HFF-Myc (cell line): ENCODE results near the gene NAA50.

ENCODE experiments used
- DNase-seq: peaks from one replicate; pipeline ENCODE4 v3.0.0-alpha.2; 2011; ENCODE audit warnings: low read depth; ENCODE audit errors: extremely low read depth
- H3K4me3 ChIP-seq: replicated peaks from 2 replicates; pipeline ENCODE4 v1.5.1; 2011; ENCODE audit warnings: low read depth, mild to moderate bottlenecking, control low read depth, low read length
- TF ChIP-seq, protein P1 (sequence below): IDR thresholded peaks from 2 replicates; pipeline ENCODE4 v1.5.1; 2012; ENCODE audit warnings: mild to moderate bottlenecking, low read depth, low read length, control low read depth; ENCODE audit errors: missing control alignments

NAA50 gene

DNA sequence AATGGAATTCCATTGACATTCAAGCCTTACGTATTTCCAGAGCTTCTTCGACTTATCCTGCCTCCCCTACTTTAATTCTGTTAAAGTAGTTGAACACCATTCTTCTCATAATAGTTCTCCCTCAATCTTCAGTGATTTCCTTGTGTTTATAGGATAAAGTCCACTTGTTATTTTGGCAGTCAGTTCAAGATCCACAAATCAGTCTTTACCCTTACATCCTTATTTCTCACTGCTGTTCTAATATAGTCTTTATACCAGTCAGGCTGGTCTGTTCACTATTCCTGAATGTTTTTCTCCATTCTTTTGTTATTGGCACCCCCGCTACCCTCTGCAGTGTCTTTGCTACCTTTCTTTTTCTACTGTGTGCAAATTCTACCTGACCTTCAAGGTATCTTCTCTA, 30.5 kb upstream of the NAA50 start:
- no peak for DNase-seq
- TF ChIP-seq, protein P1, sequence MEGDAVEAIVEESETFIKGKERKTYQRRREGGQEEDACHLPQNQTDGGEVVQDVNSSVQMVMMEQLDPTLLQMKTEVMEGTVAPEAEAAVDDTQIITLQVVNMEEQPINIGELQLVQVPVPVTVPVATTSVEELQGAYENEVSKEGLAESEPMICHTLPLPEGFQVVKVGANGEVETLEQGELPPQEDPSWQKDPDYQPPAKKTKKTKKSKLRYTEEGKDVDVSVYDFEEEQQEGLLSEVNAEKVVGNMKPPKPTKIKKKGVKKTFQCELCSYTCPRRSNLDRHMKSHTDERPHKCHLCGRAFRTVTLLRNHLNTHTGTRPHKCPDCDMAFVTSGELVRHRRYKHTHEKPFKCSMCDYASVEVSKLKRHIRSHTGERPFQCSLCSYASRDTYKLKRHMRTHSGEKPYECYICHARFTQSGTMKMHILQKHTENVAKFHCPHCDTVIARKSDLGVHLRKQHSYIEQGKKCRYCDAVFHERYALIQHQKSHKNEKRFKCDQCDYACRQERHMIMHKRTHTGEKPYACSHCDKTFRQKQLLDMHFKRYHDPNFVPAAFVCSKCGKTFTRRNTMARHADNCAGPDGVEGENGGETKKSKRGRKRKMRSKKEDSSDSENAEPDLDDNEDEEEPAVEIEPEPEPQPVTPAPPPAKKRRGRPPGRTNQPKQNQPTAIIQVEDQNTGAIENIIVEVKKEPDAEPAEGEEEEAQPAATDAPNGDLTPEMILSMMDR, result no peak
- no peak overlapping the region for H3K4me3 ChIP-seq

DNA sequence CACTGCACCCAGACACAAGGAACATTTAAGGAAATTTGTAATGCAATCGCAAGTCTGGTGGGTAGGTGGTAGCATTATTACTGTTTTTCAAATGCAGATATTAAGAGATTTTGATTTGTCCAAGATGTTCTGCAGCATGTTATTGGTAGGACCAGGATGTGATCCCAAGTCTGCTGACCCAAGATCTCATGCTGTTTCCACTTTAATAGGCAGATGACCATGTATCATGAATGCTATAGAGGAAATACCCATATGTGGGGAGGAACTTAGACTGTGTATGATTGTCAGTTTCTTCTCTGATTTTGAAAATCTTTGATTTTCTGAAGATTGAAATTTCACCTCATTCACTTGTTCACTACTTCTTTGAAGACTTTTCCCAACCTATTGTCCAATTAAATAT, 29.5 kb upstream of the NAA50 start:
- TF ChIP-seq, protein P1, result no peak
- DNase-seq, result no peak
- no peak overlapping the region for H3K4me3 ChIP-seq

DNA sequence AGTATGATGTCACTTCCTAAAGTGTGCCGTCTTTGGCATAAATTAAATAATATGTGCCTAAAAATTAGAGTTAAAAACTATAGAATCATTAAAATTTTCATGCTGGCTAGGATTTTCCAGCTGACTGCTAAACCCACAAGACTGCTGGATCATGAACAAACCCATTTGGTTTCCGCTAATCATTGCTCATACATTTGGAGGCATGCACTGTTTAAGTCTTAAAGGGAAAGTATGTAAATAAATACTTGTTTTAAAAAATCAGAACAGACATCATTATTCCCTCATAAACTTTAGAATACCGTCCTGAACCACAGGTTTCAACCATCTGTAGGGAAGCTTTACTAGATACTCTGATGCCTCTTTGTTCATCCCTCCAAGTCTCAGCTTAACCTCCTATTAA, 27.3 kb upstream of the NAA50 start:
- H3K4me3 ChIP-seq, result no peak overlapping the region
- TF ChIP-seq, protein P1, result no peak
- DNase-seq, result peak; percentile 42

DNA sequence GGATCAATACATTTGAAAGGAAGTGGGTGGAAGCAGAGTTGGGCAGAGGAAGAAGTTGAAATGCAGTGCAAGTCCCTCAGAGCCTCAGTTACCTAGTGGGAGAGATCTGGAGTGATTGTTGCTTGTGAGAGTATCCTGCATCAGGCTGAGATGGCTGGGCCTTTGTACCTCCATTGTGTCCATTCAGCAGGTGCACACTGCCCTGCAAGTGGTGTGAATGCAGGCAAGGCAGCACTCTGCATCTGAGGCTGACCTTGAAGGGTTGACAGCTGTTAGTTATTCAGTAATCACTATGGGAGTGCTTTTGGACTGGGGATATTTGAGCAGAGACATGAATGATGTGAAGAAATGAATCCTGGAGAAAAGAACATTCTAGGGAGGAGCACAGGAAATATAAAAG, 25.9 kb upstream of the NAA50 start:
- TF ChIP-seq, protein P1, result no peak
- H3K4me3 ChIP-seq, result no peak overlapping the region
- DNase-seq, result no peak

DNA sequence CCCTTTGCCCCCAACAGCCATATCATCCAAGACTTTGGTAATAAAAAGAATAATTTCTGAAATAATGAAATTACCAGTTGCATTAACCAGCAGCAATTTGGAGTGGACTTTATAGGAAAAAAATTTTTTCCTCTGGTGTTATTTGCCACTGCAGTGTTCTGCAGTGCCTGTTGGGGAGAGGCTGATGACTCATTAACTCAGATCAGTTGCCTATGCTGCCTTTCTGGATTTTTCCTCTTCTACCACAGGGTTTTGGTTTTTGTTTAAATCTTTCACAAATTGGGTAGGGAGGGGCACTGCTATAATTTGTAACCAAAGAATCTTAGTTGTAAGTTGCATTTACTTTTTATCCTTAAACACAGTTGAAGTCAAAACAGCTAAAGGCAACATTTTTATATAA, 23.5 kb upstream of the NAA50 start:
- DNase-seq, result no peak
- TF ChIP-seq, protein P1, result no peak
- H3K4me3 ChIP-seq, result no peak overlapping the region

DNA sequence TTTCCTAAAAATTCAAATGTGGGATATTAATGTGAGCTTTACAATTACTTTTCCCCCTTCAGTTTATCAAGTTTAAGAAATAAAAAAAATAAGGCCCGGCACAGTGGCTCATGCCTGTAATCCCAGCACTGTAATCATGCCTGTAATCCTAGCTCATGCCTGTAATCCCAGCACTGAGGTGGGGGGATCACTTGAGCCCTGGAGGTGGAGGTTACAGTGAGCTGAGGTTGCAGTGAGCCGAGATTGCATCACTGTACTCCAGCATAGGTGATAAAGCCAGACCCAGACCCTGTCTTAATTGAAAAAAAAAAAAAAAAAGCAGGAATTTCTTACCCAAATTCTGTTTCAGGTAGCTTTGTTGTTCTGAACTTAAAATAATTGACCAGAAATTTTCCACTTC, 18.6 kb upstream of the NAA50 start:
- H3K4me3 ChIP-seq, result no peak overlapping the region
- TF ChIP-seq, protein P1, result no peak
- no peak for DNase-seq

DNA sequence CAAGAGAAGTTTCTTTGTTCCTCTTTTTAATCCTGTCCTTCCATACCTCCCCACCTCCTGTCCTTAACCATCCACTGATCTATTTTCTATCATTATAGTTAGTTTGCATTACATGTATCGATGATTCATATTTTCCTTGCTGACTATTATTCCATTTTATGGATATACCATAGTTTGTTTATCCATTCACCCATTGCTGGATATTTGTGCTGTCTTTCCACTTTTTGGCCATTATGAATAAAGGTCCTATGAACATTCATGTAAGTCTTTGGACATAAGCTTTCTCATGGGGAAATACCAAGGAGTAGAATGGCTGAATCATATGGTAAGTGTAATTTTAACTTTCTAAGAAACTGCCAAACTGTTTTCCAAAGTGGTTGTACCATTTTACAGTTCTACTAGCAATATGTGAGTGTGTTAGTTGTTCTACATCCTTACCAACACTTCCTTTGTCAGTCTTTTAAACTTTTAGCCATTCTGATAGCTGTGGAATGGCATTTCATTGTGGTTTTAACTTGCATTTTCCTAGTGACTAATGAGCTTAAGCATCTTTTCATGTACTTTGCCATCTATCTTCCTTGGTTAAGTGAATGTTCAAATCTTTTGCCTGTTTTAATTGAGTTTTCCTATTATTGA, 12.5 kb upstream of the NAA50 start:
- DNase-seq, result no peak
- TF ChIP-seq, protein P1, result no peak
- H3K4me3 ChIP-seq, result no peak overlapping the region
